HL-60 (cell line): ENCODE data around the gene TOGARAM2.

Source experiments
- DNase-seq, 2 experiments: peaks; one replicate each; pipeline ENCODE4 v3.0.0-alpha.2; 2010 to 2020; ENCODE audit warnings: low read depth in 1 of 2, low spot score in 1 of 2
- H3K27ac ChIP-seq: fragments of 250-450 bp; sonication (Bioruptor Pico); replicated peaks from 2 replicates; pipeline ENCODE4 v1.5.1; 2020; ENCODE audit warnings: mild to moderate bottlenecking, moderate library complexity
- H3K27me3 ChIP-seq: fragments of 250-450 bp; sonication (Bioruptor Pico); 2 replicates; pipeline ENCODE4 v1.5.1; 2021; ENCODE audit warnings: mild to moderate bottlenecking, moderate library complexity; ENCODE audit not compliant: insufficient read depth, poor library complexity, severe bottlenecking
- H3K4me3 ChIP-seq: replicated peaks from 2 replicates; pipeline ENCODE4 v1.5.1; 2011; ENCODE audit warnings: mild to moderate bottlenecking, control low read depth, low read length; ENCODE audit not compliant: insufficient read depth
- GABPA ChIP-seq: IDR thresholded peaks from 2 replicates; pipeline ENCODE4 v1.6.1; 2012; ENCODE audit warnings: low read depth
- POLR2AphosphoS5 ChIP-seq: IDR thresholded peaks from 2 replicates; pipeline ENCODE4 v1.6.1; 2012; ENCODE audit warnings: low read depth
- SPI1 ChIP-seq: IDR thresholded peaks from 2 replicates; pipeline ENCODE4 v1.6.1; 2012; ENCODE audit warnings: low read depth, mild to moderate bottlenecking, borderline replicate concordance
- long read RNA-seq: library from polyadenylated mRNA; unstranded; transcript quantifications from one replicate; pipeline ENCODE4 v2.0.0, GENCODE V29; 2020
- TF ChIP-seq, protein P1 (sequence below): IDR thresholded peaks from one replicate; pipeline ENCODE4 v1.5.1; 2011; ENCODE audit warnings: low read length, control low read depth, inconsistent platforms; ENCODE audit not compliant: insufficient read depth
- TF ChIP-seq, protein P2 (sequence below): IDR thresholded peaks from 2 replicates; pipeline ENCODE4 v1.6.1; 2012; ENCODE audit warnings: low read depth; ENCODE audit not compliant: insufficient replicate concordance

The TOGARAM2 gene
- long read RNA-seq: 0 reads

DNA sequence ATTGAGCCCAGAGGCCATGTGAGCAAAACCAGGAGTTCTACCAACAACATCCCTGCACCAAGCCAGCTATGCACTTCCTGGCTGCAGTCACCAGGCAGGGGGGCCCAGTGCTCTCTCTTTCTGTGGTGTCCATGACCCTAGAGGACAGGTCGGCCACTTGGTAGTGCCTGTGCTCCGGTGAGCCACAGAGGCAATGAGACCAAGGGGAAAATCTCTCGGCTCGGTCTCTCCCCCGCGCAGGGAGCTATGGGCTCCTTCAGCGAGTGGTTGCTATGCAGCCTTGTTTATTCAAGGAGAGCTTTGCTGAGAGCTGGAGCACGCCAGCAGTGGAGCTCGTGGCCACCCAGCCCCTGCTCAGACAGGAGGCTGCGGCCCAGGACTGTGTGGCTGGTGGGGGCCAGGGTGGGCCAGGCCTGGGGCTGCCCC is at the start of gene TOGARAM2:
TSS of gene TOGARAM2 (plus strand) at position 283 of the 426 bp plus-strand sequence. CDS start 13,537 bp downstream, outside the sequence.
- TF ChIP-seq SPI1 (no peak), GABPA (no peak), POLR2AphosphoS5 (no peak)
- TF ChIP-seq, protein P1, sequence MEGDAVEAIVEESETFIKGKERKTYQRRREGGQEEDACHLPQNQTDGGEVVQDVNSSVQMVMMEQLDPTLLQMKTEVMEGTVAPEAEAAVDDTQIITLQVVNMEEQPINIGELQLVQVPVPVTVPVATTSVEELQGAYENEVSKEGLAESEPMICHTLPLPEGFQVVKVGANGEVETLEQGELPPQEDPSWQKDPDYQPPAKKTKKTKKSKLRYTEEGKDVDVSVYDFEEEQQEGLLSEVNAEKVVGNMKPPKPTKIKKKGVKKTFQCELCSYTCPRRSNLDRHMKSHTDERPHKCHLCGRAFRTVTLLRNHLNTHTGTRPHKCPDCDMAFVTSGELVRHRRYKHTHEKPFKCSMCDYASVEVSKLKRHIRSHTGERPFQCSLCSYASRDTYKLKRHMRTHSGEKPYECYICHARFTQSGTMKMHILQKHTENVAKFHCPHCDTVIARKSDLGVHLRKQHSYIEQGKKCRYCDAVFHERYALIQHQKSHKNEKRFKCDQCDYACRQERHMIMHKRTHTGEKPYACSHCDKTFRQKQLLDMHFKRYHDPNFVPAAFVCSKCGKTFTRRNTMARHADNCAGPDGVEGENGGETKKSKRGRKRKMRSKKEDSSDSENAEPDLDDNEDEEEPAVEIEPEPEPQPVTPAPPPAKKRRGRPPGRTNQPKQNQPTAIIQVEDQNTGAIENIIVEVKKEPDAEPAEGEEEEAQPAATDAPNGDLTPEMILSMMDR: no peak
- TF ChIP-seq, protein P2, sequence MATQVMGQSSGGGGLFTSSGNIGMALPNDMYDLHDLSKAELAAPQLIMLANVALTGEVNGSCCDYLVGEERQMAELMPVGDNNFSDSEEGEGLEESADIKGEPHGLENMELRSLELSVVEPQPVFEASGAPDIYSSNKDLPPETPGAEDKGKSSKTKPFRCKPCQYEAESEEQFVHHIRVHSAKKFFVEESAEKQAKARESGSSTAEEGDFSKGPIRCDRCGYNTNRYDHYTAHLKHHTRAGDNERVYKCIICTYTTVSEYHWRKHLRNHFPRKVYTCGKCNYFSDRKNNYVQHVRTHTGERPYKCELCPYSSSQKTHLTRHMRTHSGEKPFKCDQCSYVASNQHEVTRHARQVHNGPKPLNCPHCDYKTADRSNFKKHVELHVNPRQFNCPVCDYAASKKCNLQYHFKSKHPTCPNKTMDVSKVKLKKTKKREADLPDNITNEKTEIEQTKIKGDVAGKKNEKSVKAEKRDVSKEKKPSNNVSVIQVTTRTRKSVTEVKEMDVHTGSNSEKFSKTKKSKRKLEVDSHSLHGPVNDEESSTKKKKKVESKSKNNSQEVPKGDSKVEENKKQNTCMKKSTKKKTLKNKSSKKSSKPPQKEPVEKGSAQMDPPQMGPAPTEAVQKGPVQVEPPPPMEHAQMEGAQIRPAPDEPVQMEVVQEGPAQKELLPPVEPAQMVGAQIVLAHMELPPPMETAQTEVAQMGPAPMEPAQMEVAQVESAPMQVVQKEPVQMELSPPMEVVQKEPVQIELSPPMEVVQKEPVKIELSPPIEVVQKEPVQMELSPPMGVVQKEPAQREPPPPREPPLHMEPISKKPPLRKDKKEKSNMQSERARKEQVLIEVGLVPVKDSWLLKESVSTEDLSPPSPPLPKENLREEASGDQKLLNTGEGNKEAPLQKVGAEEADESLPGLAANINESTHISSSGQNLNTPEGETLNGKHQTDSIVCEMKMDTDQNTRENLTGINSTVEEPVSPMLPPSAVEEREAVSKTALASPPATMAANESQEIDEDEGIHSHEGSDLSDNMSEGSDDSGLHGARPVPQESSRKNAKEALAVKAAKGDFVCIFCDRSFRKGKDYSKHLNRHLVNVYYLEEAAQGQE: no peak
- Histone ChIP-seq H3K27ac (no peak within 1 kb of the TSS), H3K4me3 (no peak within 1 kb of the TSS), H3K27me3 (no peaks in the 10 kb centered on the region)
- no peak for DNase-seq

DNA sequence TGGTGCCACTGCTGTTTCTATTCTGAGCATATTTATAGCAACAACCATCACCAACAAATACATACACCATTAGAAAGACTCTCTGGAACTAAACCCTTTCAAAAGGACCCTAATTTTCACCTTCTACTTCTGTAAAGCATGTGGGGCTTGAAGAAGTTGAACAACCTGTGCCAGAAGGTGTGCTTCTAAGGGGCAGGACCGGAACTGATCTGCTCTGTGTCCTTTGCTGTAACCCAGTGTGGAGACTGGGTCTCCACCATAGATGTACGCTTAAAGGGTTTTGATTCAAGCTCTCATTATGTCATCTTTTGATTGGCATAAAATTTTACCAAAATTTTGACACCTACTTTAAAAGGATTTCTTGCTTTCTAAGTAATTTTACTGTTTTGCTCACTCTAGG is 46.3 kb upstream of the TOGARAM2 start:
- Histone ChIP-seq H3K4me3 (no peak overlapping the region), H3K27me3 (no peaks in the 10 kb centered on the region), H3K27ac (no peak overlapping the region)
- DNase-seq: no peak
- TF ChIP-seq POLR2AphosphoS5: no peak
- TF ChIP-seq, protein P1: no peak

DNA sequence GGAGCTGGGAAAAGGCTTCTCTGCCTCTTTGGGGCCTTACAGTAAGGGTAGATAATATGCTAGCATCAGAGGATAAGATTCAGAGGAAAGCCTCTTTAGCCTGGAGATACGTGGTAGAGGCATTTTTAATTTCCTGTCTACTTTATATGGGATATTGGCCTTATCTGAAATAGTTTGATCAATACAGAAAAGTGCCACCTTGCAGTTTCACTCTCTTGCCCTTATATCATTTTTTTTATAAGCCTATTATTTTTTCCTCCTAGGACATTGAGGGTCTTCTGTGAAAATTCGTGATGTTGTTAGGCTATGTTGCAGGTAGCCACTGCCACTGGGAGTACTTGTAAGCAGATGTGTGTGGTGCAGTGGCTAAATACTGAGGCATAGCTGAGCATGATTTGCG is 40.1 kb upstream of the TOGARAM2 start:
- TF ChIP-seq SPI1 (no peak), POLR2AphosphoS5 (no peak), GABPA (no peak)
- TF ChIP-seq, protein P2: no peak
- TF ChIP-seq, protein P1: no peak
- no peak for DNase-seq
- H3K27me3 ChIP-seq: no peaks in the 10 kb centered on the region
- H3K27ac ChIP-seq: no peak overlapping the region
- no peak overlapping the region for H3K4me3 ChIP-seq
